HG02981 (cell line): Measurements from ENCODE around the gene CLASP1.
"Not testable (repeated sequence)": the region's sequence is repeated elsewhere in the genome, so short reads cannot be mapped to it uniquely, and the experiment has no call there.

Experiments
- ATAC-seq: cut with Tn5 transposase; IDR thresholded peaks from one replicate; pipeline ENCODE4 v1.9.1; 2021; ENCODE audit warnings: mild to moderate bottlenecking, moderate library complexity; ENCODE audit not compliant: unreplicated experiment

Gene CLASP1

DNA sequence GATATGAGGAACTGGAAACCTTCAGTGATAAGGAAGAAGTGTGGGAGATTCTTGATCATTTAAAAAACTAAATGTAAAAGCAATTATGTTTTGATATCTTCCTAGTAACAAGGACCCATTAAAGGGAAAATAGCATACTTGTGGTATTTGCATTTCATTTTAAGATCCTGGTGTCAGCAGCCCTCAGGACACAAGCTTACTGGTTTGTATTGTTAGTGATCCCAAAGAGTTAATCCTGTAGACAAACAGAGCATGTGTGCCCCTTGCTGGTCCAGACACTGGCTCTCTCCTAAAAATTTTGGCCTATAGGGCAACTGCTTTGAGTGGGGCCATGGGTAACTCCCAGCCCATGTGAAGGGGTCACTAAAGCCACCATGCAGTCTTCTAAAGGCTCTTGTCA is 263.2 kb downstream of the CLASP1 start:
- no peak for ATAC-seq

- ATAC-seq = no peak
These were observed 266.5 kb downstream of the CLASP1 start for GRCh38 chr2:121382744-121383143.

- no peak for ATAC-seq
These were observed 271.6 kb downstream of the CLASP1 start for GRCh38 chr2:121377646-121378045.

DNA sequence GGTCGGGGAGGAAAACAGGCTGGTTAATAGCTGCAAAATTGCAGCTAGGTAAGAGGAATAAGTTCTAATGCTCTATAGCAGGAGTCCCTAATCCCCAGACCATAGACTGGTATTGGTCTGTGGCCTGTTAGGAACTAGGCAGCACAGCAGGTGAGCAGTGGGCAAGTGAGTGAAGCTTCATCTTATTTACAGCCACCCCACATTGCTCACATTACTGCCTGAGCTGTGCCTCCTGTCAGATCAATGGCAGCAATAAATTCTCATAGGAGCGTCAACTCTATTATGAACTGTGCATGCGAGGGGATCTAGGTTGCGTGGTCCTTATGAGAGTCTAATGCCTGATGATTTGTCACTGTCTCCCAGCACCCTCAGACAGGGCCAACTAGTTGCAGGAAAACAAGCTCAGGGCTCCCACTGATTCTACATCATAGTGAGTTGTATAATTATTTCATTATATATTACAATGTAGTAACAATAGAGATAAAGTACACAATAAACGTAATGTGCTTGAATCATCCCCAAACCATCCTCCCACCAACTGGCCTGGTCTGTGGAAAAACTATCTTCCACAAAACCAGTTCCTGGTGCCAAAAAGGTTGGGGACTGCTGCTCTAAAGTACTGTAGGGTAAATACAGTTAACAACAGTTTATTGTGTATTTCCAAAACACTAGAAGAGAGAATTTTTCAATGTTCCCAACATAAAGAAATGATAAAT is 272.6 kb downstream of the CLASP1 start:
- no peak for ATAC-seq

DNA sequence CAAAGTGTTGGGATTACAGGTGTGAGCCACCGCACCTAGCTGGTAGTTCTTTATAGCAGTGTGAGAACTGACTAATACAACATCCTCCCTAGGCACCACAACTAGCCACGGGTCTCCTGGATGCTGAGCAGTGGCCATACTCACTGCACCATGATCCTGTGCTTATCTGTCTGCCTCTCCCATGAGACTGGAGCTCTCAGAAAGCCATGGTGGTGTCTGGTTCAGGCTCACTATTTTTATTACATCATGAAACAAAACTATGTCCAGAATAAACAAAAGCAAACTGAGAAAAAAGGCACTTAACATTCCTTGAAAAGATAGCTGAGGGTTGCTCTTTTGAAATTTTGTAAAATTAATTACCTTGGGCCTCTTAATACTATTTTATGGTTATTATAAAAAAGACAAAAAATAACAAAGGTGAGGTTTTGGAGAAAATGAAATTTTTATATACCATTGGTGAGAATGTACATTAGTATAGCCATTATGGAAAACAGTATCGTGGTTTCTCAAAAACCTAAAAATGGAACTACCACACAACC is 273.6 kb downstream of the CLASP1 start:
- no peak for ATAC-seq

DNA sequence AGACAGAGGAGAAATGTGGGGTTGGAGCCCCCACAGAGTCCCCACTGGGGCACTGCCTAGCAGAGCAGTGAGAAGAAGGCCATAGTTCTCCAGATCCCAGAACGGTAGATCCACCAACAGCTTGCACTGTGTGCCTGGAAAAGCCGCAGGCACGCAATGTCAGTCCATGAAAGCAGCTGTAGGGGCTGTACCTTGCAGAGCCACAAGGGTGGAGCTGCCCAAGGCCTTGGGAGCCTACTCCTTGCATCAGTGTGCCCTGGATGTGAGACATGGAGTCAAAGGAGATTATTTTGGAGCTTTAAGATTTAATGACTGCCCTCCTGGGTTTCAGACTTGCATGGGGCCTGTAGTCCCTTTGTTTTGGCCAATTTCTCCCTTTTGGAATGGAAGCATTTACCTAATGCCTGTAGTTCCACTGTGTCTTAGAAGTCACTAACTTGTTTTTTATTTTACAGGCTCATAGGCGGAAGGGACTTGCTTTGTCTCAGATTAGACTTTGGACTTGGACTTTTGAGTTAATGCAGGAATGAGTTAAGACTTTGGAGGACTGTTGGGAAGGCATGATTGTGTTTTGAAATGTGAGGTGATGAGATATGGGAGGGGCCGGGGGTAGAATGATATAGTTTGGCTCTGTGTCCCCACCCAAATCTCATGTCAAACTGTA is 274.7 kb downstream of the CLASP1 start:
- not testable (repeated sequence) for ATAC-seq

GRCh38 chr2:121372721-121373353 is 276.4 kb downstream of the CLASP1 start:
- no peak for ATAC-seq

DNA sequence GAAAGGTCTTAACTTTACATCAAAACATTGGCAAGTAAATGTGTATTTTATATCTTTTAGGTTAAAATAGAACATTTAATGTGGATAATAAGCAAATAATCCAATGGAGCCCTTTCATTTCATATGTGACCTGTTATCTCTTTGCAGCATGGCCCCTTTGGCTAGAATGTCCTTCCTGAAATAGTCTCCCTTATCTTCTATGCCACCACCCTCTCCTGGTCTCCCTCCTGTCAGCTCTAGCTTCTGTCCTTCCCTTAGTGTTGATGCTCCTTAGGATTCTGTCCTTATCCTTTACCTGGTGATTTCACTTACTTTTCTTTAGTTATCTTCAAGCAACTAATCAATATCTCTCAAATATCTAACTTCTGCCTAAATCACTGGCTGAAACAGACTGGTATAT is 277.2 kb downstream of the CLASP1 start:
- no peak for ATAC-seq

- ATAC-seq = no peak
These were observed 280.4 kb downstream of the CLASP1 start for GRCh38 chr2:121368836-121369235.

DNA sequence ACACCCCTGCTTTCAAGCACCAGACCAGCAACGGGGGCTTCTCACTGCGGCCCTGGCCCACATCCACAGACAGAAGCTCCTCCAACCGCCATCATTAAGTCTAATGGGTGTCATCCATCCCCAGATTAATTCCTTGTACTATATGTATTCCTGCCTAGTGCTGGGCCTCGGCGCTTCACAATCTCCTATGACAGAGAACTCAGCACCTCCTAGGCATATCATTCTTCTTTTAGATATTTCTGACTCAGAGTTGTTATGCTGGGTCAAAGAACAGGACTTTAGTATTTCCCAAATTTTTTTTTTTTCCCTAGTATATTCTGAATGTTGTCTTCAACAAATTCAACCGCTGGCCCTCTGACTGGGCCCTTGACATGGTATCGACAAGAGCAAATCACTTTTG is 281.1 kb downstream of the CLASP1 start:
- no peak for ATAC-seq

DNA sequence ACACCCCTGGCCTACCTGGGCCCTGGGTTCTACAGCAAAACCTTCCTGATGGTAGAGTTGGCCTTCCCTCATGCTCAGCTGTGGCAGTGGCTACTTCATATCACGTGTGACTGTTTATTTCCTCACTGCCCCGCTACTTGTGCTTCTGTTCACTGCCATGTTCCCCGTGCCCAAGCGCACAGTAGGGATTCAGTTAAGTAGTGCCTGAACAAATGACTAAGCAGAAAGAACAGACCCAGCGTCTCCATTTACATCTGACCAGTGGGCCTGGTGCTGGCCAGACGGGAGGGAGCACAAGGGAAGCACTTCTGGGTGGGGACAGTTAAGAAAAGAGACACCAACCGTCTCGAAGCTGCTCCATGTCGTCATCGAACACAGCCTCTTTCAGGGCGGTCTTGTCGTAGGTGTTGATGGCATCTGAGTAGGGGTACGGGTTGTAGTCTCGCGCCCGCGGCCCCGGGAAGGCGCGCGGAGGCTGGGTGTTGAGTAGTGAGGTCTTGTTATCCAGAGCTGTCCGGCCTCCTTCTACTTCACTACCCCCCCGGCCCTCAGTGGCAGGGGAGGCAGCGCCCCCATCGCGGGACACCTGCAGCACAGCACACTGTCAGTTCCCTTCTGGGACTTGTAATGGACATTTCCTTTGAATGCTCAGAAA is 281.9 kb downstream of the CLASP1 start:
- no peak for ATAC-seq

DNA sequence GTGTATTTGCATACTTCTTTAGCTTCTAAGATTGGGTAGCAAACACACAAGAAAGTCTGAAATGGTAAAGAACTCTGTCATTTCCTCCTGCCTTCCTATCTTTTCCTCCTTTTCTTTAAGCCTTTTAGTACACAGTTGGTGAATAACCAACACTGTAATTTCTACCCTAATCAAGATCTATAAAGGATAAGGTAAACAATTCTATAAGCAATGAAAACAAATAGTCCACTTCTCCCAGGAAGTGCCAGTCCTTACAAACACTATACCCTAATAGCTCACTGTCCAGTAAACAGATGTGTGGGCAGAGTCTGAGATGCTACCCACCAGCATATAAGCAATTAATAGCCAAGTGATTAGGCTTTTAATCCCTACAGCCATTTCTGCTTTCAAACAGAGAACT is 283.2 kb downstream of the CLASP1 start:
- ATAC-seq = no peak

GRCh38 chr2:121365061-121365460 is 284.2 kb downstream of the CLASP1 start:
- ATAC-seq = no peak

- no peak for ATAC-seq
These were observed 285.4 kb downstream of the CLASP1 start for GRCh38 chr2:121363632-121364420.

DNA sequence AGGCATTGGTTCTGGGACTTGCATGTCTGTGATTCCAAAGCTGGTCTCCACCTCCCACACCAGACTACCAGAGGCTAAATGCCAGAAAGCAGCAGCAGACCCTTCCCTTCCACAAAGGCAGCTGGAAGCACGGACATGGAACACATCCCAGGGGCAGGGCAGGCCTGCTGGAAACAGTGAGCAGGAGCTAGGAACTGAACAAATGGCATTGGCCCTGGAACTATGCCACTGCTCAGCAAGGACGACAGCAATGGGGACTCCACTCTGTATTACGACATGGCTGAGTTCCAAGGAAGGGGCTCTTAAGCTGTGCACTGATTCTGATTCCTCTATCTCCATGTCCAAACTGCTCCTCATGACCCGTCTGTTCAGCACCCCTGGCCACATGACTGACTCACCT is 286.5 kb downstream of the CLASP1 start:
- ATAC-seq = no peak

- no peak for ATAC-seq
These were observed 287.0 kb downstream of the CLASP1 start for GRCh38 chr2:121362226-121362625.

DNA sequence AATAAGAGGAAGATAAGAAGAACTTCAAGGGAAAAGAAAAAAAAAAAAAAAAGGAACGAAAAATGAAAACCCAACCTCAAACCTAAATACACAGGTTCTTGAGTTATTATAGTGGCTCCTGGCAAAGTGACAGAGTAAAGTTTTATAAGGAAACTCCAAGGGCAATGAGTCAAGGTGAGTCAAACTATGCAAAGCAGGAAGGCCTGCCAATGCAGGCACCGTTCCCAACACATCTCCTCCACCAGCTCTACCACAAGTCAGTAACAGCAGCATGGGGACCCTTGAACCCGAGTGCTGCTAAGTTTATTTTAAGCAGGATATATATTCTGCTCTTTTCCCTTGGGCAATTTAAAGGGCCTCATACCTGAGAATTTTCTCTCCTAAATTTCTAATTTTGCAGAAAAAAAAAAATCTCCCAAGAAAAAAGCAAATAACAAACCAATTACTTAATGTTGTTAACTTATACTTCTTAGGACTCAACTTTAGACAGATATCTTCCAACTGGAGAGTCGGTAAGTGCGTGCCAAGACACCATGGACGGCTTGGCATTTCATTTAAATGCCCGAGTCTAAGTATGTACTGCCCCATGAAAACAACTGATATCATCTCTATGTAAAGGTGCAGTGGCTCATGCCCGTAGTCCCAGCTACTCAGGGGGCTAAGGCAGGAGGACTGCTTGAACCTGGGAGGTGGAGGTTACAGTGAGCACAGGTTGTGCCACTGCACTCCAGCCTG is 288.5 kb downstream of the CLASP1 start:
- ATAC-seq = no peak

- no peak for ATAC-seq
These were observed 289.3 kb downstream of the CLASP1 start for GRCh38 chr2:121359716-121360565.

- no peak for ATAC-seq
These were observed 290.1 kb downstream of the CLASP1 start for GRCh38 chr2:121359170-121359569.
